Glutamatergic neuron (in vitro differentiated cells): ENCODE measurements around the gene TLL2. TPM values are rescaled to one million over a fixed set of nuclear protein-coding genes. Genes with fewer than 3 reads are reported as not detected.

Experiments used
- DNase-seq: peaks from one replicate; pipeline ENCODE4 v3.0.0; 2022
- H3K27ac Mint-ChIP-seq: one replicate; pipeline ENCODE4 v1.8.0; 2020; ENCODE audit warnings: mild to moderate bottlenecking, mixed read lengths, inconsistent platforms; ENCODE audit not compliant: unreplicated experiment
- H3K27me3 Mint-ChIP-seq: one replicate; pipeline ENCODE4 v1.8.0; 2020; ENCODE audit warnings: mild to moderate bottlenecking, moderate library complexity, mixed read lengths, inconsistent platforms; ENCODE audit not compliant: unreplicated experiment
- H3K36me3 Mint-ChIP-seq: one replicate; pipeline ENCODE4 v1.8.0; 2020; ENCODE audit warnings: mild to moderate bottlenecking, mixed read lengths, inconsistent platforms; ENCODE audit not compliant: unreplicated experiment
- H3K4me1 Mint-ChIP-seq: one replicate; pipeline ENCODE4 v1.8.0; 2020; ENCODE audit warnings: mild to moderate bottlenecking, low read depth, mixed read lengths, inconsistent platforms; ENCODE audit not compliant: unreplicated experiment
- H3K4me3 Mint-ChIP-seq: one replicate; pipeline ENCODE4 v1.8.0; 2020; ENCODE audit warnings: mild to moderate bottlenecking, mixed read lengths, inconsistent platforms; ENCODE audit not compliant: unreplicated experiment
- H3K9me3 Mint-ChIP-seq: one replicate; pipeline ENCODE4 v1.8.0; 2020; ENCODE audit warnings: mild to moderate bottlenecking, moderate library complexity, mixed read lengths, inconsistent platforms; ENCODE audit not compliant: unreplicated experiment
- CTCF ChIP-seq: fragments of 200-600 bp; sonication (generic); IDR thresholded peaks from one replicate; pipeline ENCODE4 v1.5.0; 2021; ENCODE audit not compliant: partially characterized antibody, unreplicated experiment
- total RNA-seq: library from RNA; stranded (reverse); fragmentation: NEBNext Ultra II Directional; extraction: Animal tissue kit (Norgen Biotek cat#: 25700); gene quantifications from one replicate; pipeline ENCODE4 v1.2.1, GENCODE V29; 2021; ENCODE audit not compliant: unreplicated experiment

Gene TLL2
- total RNA-seq, 1 donor from 2014 or later, result 0.17 TPM

- no peak for DNase-seq
- Mint-ChIP-seq H3K4me3 (no peak overlapping the region), H3K27ac (no peak overlapping the region), H3K36me3 (no peaks in the 10 kb centered on the region), H3K4me1 (no peaks in the 10 kb centered on the region), H3K9me3 (no peaks in the 10 kb centered on the region), H3K27me3 (no peaks in the 10 kb centered on the region)
- TF ChIP-seq CTCF, result no peak
These were observed 99.4 kb downstream of the TLL2 start for GRCh38 chr10:96414303-96414702.

- TF ChIP-seq CTCF, result no peak
- H3K36me3 Mint-ChIP-seq, result no peaks in the 10 kb centered on the region
- no peaks in the 10 kb centered on the region for H3K9me3 Mint-ChIP-seq
- H3K27ac Mint-ChIP-seq, result no peak overlapping the region
- no peak for DNase-seq
- H3K4me1 Mint-ChIP-seq, result no peaks in the 10 kb centered on the region
- no peak overlapping the region for H3K4me3 Mint-ChIP-seq
- no peaks in the 10 kb centered on the region for H3K27me3 Mint-ChIP-seq
These were observed 100.5 kb downstream of the TLL2 start for GRCh38 chr10:96413151-96413787.

- H3K27ac Mint-ChIP-seq, result no peak overlapping the region
- H3K27me3 Mint-ChIP-seq, result peaks cover 4% of the 10 kb centered on the region
- H3K4me3 Mint-ChIP-seq, result no peak overlapping the region
- no peak for TF ChIP-seq CTCF
- no peaks in the 10 kb centered on the region for H3K36me3 Mint-ChIP-seq
- H3K4me1 Mint-ChIP-seq, result no peaks in the 10 kb centered on the region
- H3K9me3 Mint-ChIP-seq, result no peaks in the 10 kb centered on the region
- no peak for DNase-seq
These were observed 101.9 kb downstream of the TLL2 start for GRCh38 chr10:96411716-96412320.

- no peaks in the 10 kb centered on the region for H3K9me3 Mint-ChIP-seq
- no peak overlapping the region for H3K27ac Mint-ChIP-seq
These were observed 103.4 kb downstream of the TLL2 start for GRCh38 chr10:96410296-96410695.

More at GRCh38 chr10:96410296-96410695, 103.4 kb downstream of the TLL2 start:
- no peak for DNase-seq
- no peak for TF ChIP-seq CTCF
- Mint-ChIP-seq H3K36me3 (no peaks in the 10 kb centered on the region), H3K27me3 (peaks cover 4% of the 10 kb centered on the region), H3K4me1 (no peaks in the 10 kb centered on the region), H3K4me3 (no peak overlapping the region)
